Fibroblast of skin of back (primary cell): ENCODE data around the gene BRCA2. TPM values are rescaled to one million over a fixed set of nuclear protein-coding genes. Genes with fewer than 3 reads are reported as not detected.

Source experiments
- DNase-seq: peaks from one replicate; pipeline ENCODE4 v3.0.0-alpha.2; 2013
- polyA plus RNA-seq, 2 experiments: library from polyadenylated mRNA; unstranded; fragments of 120-200 nt; gene quantifications; one replicate each; pipeline ENCODE4 v1.2.1, GENCODE V29; 2013; ENCODE audit not compliant: insufficient read length in 2 of 2

The BRCA2 gene
- 8.9 TPM for polyA plus RNA-seq (2013, experiment 1 of 2; ENCODE audit: insufficient read length)
- 1.1 TPM for polyA plus RNA-seq (2013, experiment 2 of 2; ENCODE audit: insufficient read length)

GRCh38 chr13:32315238-32316027 is at the start of gene BRCA2, which contains the start of gene ZAR1L:
Gene BRCA2, plus strand, starts transcription at chr13:32315508. Its CDS starts 953 bp downstream, at chr13:32316461.
Gene ZAR1L, minus strand, starts transcription at chr13:32315363. Its CDS starts 3,438 bp downstream, at chr13:32311925.
- DNase-seq = peak; percentile 92

- DNase-seq = no peak
Observed at GRCh38 chr13:32265726-32266125, 49.6 kb upstream of the BRCA2 start.

GRCh38 chr13:32266130-32266529 is 49.2 kb upstream of the BRCA2 start:
- DNase-seq = no peak

- DNase-seq = no peak
Observed at GRCh38 chr13:32267836-32268439, 47.4 kb upstream of the BRCA2 start.

GRCh38 chr13:32272021-32272683 is 43.2 kb upstream of the BRCA2 start:
- no peak for DNase-seq

- DNase-seq = no peak
Observed at GRCh38 chr13:32277839-32278238, 37.5 kb upstream of the BRCA2 start.

GRCh38 chr13:32278426-32278825 is 36.9 kb upstream of the BRCA2 start:
- no peak for DNase-seq

GRCh38 chr13:32281096-32281495 is 34.2 kb upstream of the BRCA2 start:
- DNase-seq = no peak

- DNase-seq = no peak
Observed at GRCh38 chr13:32282096-32282711, 33.1 kb upstream of the BRCA2 start.

- DNase-seq = peak; percentile 88
Observed at GRCh38 chr13:32284927-32285632, 30.2 kb upstream of the BRCA2 start.

- no peak for DNase-seq
Observed at GRCh38 chr13:32285633-32285965, 29.7 kb upstream of the BRCA2 start.

- no peak for DNase-seq
Observed at GRCh38 chr13:32297206-32297605, 18.1 kb upstream of the BRCA2 start.

GRCh38 chr13:32298695-32299094 is 16.6 kb upstream of the BRCA2 start:
- no peak for DNase-seq

- no peak for DNase-seq
Observed at GRCh38 chr13:32299893-32300292, 15.4 kb upstream of the BRCA2 start.

GRCh38 chr13:32300406-32300805 is 14.9 kb upstream of the BRCA2 start:
- DNase-seq = no peak

GRCh38 chr13:32300920-32301319 is 14.4 kb upstream of the BRCA2 start:
- no peak for DNase-seq

- DNase-seq = no peak
Observed at GRCh38 chr13:32302461-32302860, 12.8 kb upstream of the BRCA2 start.

GRCh38 chr13:32305646-32306045 is 9.7 kb upstream of the BRCA2 start:
- DNase-seq = no peak

- no peak for DNase-seq
Observed at GRCh38 chr13:32309312-32310133, 5.8 kb upstream of the BRCA2 start.

- DNase-seq = peak; percentile 58
Observed at GRCh38 chr13:32310134-32310706, 5.1 kb upstream of the BRCA2 start.
